GM21825 (cell line): ENCODE results near the gene NAV3.

Experiments used
- ATAC-seq: cut with Tn5 transposase; IDR thresholded peaks from one replicate; pipeline ENCODE4 v1.9.1; 2021; ENCODE audit warnings: mild to moderate bottlenecking, moderate library complexity; ENCODE audit not compliant: unreplicated experiment

The NAV3 gene

DNA sequence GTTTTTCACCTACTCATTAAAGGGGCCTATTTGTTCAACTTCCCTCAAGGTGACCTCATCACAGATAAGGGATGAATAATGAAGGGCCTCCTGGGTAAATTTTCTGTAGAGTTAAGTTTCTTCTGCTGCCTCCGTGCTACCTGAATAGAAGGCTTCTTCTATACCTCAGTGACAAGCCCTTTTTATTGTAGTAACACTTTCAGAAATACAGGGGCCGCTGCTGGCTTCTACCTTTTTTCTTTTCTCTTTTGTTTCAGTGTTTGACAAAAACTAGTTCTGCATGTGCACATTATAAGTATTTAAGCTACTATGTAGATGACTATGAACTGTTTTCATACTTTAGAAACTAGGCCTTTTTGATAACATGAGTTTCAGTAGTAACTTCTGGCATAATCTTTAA lies 207.0 kb downstream of the NAV3 start:
- no peak for ATAC-seq

DNA sequence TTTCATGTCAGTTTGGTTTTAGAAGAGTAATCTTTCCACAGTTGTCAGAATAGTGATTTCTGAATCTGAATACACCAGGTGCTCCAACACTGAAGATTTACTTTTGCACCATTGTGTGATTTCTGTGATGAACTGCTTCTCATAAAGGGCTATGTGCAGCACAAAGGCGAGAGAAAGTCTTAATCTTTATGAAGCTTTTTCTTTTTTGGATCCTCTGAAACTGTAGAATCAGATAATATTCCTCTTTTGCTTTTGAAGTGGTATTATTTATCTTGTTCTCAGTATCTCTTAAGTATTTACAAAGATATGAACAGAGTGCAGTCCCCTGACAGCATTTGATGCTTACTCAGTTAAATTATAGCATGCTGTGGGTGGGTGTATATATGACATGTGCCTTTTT lies 207.8 kb downstream of the NAV3 start:
- no peak for ATAC-seq

DNA sequence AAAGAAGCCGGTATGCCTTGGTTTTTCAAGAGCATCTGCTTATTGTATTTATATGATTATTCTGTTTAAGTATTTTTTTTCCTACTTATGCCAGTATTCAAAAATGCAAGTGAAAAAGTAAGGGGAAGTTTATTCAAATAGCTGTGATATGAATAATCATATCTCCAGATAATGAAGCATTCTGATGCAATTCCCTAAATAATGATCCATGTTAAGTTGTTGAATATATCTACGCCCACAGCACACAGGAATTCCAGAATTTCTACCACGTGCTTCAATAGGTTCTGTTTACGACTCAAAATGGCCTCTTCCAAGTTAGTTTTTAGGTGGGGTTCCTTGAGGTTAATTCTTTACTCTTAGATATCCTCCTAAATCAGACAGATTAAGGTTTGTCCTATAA lies 208.3 kb downstream of the NAV3 start:
- ATAC-seq = no peak

DNA sequence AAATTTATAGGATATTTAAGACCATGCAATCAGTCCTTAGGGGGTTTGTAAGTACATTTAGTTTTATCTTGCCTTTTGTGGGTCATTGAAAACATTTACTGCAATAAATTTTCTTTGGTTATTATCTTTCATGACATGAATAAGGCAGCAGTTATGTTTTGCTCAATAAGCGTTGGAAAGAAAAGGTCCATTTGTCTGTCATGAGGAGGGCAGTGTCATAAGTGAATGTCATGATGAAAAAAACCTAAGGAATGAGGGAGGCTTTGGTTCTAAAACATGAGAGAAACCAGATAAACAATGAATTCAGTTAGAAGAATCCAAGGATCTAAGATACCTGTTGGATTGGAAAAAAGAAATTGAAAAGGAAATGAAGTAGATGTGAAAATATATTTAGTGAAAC lies 209.4 kb downstream of the NAV3 start:
- ATAC-seq = no peak

DNA sequence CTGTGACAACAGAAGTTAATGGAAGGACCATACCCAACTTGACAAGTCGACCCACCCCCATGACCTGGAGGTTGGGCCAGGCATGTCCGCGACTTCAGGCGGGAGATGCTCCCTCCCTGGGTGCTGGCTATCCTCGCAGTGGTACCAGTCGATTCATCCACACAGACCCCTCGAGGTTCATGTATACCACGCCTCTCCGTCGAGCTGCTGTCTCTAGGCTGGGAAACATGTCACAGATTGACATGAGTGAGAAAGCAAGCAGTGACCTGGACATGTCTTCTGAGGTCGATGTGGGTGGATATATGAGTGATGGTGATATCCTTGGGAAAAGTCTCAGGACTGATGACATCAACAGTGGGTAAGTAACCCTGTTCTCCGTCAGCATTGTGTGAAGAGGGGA lies 220.1 kb downstream of the NAV3 start:
- no peak for ATAC-seq

DNA sequence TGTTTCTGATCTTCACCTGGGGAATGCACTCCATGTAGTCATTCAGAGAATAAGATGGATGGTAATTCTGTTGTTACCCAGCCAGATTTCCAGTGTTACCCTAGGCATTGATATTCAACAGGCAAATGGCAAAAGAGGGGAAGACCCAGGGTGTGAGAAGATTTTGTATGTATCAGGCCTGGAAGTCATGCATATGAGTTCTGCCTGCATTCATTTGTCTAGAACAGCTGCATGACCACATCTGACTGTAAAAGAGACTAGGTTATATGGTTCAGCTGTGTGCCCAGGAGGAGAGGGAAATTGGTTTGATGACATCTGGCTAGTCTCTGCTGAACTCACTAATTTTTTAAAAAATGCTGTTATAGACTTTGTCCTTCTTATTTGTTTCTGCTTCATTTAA lies 224.9 kb downstream of the NAV3 start:
- no peak for ATAC-seq

DNA sequence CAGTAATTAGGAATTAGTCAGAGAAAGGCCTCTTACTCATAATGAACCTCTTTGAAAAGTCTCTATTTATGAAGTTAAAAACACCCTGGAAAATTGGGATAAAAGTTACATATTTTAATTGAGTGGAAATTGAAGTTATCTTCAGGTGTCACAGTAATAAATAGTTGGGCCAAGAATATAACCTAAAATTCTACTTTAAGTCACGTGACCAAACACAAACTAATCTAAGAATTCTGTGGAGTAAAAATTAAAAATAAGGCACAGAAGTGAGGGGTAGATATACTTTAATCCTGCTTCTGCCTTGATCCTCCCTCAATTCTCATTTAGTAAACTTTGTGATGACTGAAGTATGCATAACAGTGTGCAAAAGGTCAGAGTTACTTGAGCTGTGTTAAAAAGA lies 226.4 kb downstream of the NAV3 start:
- ATAC-seq = no peak

DNA sequence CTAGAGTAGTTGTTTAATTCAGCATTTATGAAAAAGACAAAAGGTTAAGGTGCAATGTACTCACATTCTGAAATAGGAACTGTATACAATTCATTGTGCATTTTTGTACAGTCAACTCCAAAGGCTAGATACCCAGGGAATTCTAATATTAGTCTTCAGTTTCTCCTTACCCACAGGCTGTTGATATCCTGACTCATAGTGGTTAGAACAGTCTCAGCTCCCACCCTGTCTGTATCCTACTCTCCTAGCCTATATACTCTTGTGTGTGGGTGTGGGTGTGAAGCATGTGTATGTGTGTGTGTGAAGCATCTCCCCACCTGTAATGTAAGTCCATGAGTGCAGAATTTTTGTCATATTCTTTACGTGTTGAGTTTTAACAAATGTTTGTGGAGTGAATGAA lies 229.5 kb downstream of the NAV3 start:
- ATAC-seq = no peak

DNA sequence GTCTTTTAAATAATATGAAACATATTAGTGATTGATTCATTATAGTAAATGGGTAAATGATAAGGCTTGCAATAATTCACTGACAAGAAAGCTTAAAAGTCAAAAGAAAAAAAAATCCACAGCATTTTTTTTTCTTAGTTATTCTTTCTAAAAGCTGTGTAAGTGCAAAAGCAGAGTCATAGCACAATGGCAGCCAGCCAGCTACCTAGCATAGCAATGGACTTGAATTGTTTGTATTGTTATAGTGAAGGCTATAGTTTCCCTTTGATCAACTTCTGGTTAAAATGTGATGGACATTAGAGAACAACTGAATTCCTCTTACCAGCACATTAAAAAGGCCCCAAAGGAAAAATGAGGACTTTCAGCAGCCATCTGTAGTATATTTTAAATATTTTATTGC lies 232.1 kb downstream of the NAV3 start:
- no peak for ATAC-seq

DNA sequence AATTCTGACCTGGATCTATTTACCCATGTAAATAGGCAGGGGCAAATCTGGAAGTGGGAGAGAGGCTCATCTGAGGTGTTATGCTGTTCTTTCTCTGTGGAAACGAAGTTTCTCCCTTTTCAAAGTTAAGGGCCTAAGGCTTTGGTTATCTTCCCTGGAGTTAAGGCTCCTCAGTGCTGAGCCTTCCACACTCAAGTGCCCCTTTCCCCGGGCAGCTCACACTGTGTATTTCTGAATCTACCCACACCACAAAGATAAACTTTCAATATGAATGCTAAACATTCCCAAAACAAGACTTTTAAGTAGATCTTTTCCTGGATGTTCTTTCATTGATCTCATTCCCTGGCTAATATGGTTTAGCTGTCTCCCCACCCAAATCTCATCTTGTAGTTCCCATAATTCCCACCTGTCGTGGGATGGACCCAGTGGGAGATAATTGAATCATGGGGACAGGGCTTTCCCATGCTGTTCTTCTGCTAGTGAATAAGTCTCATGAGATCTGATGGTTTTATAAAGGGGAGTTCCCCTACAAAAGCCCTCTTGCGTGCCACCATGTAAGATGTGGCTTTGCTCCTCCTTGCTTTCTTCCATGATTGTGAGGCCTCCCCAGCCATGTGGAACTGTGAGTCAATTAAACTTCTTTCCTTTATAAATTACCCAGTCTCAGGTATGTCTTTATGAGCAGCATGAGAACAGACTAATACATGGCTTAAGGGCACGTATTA lies 251.1 kb downstream of the NAV3 start:
- no peak for ATAC-seq

DNA sequence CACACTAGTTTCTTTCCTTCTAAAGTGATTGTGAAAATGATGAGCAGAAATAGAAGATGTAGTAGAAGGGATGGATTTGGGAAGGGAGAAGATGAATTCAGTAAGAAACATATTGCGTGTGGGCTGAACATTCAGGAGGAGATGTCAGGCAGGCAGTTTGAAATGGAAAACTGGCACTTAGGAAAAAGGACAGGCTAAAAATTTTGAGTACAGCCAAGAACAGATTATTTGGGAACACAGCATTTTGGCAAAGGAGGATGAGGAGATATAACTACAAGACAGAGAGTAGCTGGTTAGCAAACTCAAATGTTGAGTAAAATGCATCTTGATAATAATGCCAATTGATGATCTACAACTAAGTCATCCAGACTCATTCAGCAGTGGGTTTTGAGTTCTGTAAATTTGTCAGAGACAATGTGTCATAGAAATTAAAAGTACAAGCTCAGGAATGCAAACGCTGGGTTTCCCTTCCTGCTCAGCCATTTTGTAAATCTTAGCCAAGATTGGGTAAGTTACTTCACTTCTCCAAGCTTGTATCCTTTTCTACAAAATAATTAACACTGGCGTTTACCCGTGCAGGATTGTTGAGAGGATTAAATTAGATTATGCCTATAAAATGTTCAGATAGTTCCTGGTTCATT lies 255.0 kb downstream of the NAV3 start:
- ATAC-seq = no peak

DNA sequence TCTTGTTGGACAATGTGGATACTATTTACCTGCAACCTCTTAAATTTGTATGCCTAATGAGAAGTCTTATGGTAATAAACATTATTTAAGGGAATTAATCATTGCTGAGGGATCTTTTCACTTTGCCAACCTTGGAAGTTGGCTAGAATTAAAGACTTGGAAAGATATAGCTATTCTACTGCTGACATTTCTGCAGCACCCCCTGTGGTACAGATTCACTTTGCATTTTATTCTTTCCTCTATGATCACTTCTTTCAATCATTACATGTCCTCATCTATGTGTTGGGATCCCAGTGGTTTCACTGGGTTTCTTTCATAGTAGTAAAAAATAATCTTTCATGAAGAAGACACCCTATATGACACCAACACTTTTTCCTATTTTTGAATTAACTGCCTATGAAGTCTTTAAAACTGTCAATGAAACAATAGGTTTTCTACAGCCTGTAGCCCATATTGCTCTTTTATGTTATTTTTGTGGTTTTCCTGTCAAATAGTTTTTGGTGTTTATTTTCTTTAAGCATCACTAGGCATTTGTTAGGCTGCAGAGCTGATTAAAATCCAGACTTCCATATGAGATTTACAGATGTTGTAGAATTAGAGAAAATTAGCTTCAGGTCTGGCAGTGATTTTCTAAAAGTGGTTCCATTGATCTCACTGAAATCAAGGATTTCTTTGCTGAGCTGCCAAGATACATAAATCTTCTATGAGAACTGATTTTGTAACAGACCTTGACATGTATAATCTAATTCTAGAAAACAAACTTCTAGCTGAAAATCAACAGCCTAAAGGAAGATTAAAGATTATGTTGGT lies 256.1 kb downstream of the NAV3 start:
- no peak for ATAC-seq

DNA sequence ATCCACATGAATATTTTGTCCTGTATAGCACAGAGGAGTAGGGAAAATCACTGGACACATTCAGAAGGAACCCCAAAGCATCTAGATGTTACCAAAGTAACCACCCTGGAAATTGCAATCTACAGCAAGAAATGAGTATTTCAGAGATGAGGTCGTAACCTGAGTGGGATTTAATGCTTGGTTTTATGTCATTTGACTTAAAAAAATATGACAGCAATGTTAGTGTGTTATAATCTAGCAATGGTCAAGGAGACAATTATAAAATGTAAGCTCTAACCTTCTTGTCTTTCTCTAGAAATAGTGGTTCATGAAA lies 256.6 kb downstream of the NAV3 start:
- no peak for ATAC-seq

DNA sequence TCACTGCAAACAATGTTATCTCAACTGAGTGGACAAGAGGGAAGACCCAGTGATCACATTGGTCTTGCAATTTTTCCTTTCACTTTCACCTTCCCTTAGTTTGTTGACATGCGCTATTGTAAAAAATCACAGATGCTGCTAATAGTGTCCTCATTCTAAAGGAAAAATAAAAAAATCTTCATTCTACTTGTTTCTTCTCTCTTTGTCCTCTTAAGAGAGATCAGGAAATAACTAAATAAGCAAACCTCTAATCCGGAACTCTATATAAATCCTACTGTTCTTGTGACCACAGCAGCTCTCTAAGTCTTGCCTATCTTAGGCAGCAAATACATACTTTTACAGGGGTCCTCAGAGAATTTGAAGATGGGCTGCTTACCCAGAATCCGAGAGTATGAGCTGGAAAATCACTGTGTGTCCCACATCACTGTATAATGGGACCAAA lies 257.7 kb downstream of the NAV3 start:
- ATAC-seq = no peak

DNA sequence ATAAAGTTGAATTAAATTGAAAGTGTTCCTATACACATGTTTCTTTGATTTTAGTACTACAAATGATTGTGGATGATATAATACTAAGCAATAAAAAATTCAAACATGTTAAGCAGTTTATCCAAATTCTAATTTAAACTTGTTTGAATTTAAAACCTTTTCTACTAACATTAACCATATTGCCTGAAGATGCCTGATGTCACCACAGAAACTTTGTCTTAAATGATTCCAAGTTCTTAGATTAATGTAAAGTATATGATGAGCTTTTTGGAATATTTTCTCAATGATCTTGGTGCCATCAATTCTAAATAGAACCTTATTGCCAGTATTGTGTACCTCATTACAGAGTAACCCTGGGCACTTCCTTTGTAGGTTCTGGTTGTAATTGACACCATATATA lies 259.6 kb downstream of the NAV3 start:
- ATAC-seq = no peak

DNA sequence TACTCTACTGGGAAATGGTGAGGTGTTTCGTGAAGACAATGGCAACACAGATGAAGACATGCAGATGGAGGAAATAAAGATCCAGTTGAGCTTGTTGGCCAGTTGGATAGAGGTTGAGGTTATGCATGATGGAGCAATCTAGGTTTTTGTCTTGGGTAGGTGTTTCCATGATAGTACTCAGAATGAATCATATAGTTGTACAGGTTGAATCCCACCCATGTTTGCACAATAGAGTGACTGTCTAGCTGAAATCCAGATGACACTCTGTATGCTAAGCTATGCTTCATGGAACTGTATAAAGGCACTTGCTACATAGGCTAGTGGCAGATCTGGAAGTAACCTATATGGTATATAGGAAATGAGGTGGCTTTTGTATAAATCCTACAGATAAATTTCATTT lies 264.9 kb downstream of the NAV3 start:
- ATAC-seq = no peak

DNA sequence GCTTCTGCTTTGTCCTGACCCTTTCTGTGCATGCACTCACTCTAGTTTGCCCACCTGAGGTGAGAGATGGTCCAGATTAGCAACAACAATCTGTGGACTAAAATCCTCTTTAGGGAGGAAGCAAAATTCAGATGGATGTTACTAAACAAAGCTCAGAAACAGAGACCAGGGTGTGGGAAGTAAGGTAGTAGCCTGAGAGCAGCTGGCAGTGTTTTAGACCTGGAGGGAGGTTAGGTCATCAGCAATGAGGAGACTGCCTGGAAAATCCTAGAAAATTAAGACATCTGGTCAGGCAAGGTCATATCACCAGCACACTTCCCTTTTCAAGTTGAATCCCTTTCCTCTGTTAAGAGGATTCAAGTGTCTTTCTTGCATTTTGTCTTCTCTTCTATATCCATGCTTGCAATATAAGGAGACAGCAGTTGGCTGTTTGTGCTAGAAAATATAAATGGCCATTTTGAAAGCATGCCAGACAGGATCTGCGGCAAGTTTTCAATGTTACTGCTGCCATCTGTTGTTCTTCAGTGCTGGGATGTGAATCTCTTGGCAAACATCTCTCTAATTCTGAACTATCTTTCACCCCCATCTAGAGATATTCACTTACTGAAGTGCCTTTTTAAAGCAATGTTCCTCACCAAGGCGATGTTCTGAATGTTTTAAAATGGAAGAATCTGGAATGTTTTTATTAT lies 266.4 kb downstream of the NAV3 start:
- no peak for ATAC-seq

DNA sequence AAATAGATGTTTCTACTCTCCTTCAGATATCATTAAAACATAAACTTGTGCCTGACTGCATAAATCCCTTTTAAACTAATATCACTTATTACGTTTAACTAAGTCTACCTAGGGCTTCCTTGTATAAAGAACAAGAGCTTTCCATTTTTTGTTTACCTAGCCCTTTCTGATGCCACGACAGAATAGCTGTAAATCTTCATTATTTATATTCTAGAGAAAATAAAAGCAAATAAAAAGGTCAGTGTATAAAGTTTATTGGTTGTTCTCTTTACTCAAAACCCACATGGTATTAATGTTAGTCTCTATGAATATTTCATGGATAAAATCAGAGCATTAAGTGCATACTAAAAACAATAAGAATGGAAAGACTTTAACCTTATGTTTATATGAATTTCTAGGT lies 269.1 kb downstream of the NAV3 start:
- ATAC-seq = no peak

DNA sequence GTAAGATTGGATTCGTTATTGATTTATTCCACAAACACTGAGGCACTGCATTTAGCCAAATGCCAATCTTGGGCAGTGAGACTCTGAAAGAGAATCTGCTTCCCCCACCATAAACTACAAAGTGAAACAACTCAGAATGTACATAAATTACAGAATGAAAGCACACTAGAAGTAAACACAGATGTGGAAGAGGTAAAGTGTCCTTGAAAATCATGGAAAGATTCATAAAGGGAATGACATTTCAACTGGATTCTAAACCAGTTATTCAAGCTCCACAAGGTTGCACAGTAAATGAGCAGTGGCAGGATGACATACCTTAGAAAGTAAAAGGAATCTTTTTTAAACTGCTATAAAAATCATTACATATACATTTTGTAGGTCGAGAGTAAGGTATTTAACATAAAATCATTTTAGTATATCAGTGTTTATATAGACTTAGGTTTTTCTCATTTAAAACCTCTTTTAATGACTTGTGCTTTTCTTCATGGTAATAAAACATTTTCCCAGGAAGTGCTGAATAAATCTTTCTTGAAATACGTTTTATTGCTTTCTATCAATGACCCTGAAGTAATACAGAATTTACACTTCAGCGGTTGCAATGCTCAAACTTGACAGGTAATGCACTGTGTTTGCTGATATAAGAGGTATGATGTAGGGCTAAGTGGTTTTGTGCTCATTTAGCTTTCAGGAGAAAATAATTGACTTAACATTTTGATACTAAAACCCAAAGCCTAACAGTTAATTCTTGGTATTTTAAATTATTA lies 270.6 kb downstream of the NAV3 start:
- ATAC-seq = no peak

DNA sequence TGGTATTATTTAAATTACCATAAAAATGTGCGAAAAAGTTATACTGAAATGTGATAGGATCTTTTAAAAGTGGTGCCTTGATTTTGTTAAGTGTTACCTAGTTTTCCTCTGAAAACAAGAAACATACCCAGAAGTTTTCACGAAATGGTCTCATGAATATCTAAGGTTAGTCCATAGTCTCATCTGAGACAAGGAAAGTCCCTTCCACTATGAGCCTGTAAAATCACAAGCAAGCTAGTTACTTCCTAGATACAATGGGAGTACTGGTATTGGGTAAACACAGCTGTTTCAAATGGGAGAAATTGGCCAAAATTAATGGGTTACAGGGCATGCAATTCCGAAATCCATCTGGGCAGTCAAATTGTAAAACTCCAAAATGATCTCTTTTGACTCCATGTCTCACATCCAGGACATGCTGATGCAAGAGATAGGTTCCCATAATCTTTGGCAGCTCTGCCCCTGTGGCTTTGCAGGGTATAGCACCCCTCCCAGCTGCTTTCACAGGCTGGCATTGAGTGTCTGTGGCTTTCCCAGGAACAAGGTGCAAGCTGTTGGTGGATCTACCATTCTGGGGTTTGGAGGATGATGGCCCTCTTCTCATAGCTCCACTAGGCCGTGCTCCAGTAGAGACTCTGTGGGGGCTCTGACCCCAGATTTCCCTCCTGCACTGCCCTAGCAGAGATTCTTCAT lies 271.4 kb downstream of the NAV3 start:
- no peak for ATAC-seq
